ENCODE data around the gene CDCP1. TPM values are rescaled to one million over a fixed set of nuclear protein-coding genes. Genes with fewer than 3 reads are reported as not detected.
A peak's percentile ranks its signal among the peaks of the same experiment; 100 is the strongest.

CDCP1 gene
- total and polyA plus RNA-seq, 2 experiments from 2014 or later = 0.12 TPM; not detected in 1

GRCh38 chr3:45043728-45044299 is 102.4 kb downstream of the CDCP1 start:
- peak in 1 of 2 donors; percentile 80 for DNase-seq (ENCODE audit: low read depth in 1 of 2, low spot score in 1 of 2)
- Histone ChIP-seq H3K9me3 (ENCODE audit: low read depth) (no peaks in the 10 kb centered on the region), H3K4me3 (no peak overlapping the region), H3K27ac (no peak overlapping the region), H3K36me3 (no peaks in the 10 kb centered on the region), H3K4me1 (ENCODE audit: low read depth) (no peaks in the 10 kb centered on the region), H3K27me3 (peaks cover 20% of the 10 kb centered on the region)
- TF ChIP-seq CTCF (IDR thresholded peaks at IDR 0.05; ENCODE audit: low read depth, low read length) = peak; percentile 32

DNA sequence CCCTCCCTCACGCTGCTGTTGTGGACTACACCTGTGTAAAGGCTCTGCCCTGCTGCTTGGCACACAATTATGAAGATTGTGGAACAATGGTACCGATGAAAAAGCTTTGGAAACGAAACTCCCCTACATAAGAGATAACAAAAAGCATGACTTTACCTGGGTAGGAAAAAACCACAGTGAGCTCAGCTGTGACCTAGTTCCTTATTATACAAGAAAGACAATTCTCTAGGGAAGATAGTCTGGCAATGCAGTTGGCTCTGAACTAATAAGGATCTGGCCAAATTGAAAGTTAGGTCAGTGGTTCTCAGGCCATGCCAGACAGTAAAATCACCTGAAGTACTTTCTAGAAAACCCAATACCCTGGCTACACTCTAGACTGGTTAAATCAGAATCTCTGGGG is 104.0 kb downstream of the CDCP1 start:
- H3K4me1 ChIP-seq (ENCODE audit: low read depth) = no peaks in the 10 kb centered on the region
- TF ChIP-seq CTCF (IDR thresholded peaks at IDR 0.05; ENCODE audit: low read depth, low read length) = no peak
- DNase-seq (ENCODE audit: low read depth in 1 of 2, low spot score in 1 of 2) = no peak
- H3K27ac ChIP-seq = no peak overlapping the region
- peaks cover 10% of the 10 kb centered on the region for H3K27me3 ChIP-seq
- no peak overlapping the region for H3K4me3 ChIP-seq
- no peaks in the 10 kb centered on the region for H3K9me3 ChIP-seq (ENCODE audit: low read depth)
- no peaks in the 10 kb centered on the region for H3K36me3 ChIP-seq

GRCh38 chr3:45041666-45042065 is 104.5 kb downstream of the CDCP1 start:
- no peaks in the 10 kb centered on the region for H3K36me3 ChIP-seq
- H3K4me3 ChIP-seq = no peak overlapping the region
- no peak for TF ChIP-seq CTCF (IDR thresholded peaks at IDR 0.05; ENCODE audit: low read depth, low read length)
- no peak overlapping the region for H3K27ac ChIP-seq
- H3K4me1 ChIP-seq (ENCODE audit: low read depth) = peaks cover 3% of the 10 kb centered on the region
- H3K9me3 ChIP-seq (ENCODE audit: low read depth) = no peaks in the 10 kb centered on the region
- peaks cover 10% of the 10 kb centered on the region for H3K27me3 ChIP-seq
- DNase-seq (ENCODE audit: low read depth in 1 of 2, low spot score in 1 of 2) = no peak

DNA sequence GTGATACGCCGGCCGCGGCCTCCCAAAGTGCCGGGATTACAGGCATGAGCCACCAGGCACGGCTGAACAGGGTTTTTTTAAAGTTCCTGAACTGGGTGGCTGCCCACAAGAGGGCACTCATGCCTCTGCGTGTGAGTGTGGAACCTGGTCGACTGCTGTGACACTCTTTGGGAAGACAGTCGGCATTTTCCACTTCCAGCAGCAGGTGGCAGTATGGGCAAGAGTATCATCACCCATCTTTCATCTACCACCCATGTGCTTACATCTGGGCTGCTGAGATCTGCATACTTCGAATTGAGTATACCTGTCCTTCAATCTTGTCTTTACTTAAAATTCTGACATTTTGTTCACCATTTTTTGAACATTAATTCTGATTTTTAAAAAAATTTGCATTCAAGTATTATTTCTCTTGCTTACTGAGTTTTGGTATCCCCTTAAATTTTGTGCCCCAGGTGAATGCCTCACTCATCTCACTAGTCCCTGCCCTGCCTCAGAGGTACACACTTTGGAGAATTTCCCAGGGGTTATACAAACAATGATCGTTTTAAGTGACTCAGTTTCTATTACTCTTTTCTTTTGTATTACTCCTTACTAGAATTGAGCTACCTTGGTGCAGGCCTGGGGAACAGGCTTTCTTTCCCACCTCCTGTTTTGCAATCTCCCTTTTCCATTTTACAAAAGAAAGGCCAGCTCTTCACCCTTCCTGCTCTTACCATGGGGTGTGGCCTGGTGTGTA is 108.3 kb downstream of the CDCP1 start:
- DNase-seq (ENCODE audit: low read depth in 1 of 2, low spot score in 1 of 2) = peak; percentile 92 to 95
- no peaks in the 10 kb centered on the region for H3K36me3 ChIP-seq
- H3K4me3 ChIP-seq = no peak overlapping the region
- peak; percentile 88 for TF ChIP-seq CTCF (IDR thresholded peaks at IDR 0.05; ENCODE audit: low read depth, low read length)
- H3K27me3 ChIP-seq = peaks cover 38% of the 10 kb centered on the region
- H3K27ac ChIP-seq = no peak overlapping the region
- no peaks in the 10 kb centered on the region for H3K9me3 ChIP-seq (ENCODE audit: low read depth)
- peaks cover 11% of the 10 kb centered on the region for H3K4me1 ChIP-seq (ENCODE audit: low read depth)

DNA sequence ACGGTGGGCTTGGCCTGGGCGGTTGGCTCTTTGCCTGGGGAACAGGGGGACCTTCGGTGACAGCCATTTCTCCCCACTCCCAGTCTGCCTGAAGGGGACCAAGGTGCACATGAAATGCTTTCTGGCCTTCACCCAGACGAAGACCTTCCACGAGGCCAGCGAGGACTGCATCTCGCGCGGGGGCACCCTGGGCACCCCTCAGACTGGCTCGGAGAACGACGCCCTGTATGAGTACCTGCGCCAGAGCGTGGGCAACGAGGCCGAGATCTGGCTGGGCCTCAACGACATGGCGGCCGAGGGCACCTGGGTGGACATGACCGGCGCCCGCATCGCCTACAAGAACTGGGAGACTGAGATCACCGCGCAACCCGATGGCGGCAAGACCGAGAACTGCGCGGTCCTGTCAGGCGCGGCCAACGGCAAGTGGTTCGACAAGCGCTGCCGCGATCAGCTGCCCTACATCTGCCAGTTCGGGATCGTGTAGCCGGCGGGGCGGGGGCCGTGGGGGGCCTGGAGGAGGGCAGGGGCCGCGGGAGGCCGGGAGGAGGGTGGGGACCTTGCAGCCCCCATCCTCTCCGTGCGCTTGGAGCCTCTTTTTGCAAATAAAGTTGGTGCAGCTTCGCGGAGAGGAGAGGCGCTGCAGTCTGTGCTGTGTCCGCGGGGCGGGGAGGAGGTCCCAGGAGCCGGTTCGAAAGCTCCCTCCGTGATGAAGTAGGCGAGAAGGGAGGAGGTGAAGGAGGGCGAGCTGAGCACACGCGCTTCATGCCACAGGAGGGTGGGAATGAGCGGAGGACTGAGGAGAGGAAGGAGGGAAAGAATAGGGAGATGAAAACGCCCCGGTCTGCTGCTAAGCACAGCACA is 110.5 kb downstream of the CDCP1 start:
- DNase-seq (ENCODE audit: low read depth in 1 of 2, low spot score in 1 of 2) = peak; percentile 30 to 46
- no peak for TF ChIP-seq CTCF (IDR thresholded peaks at IDR 0.05; ENCODE audit: low read depth, low read length)
- H3K27ac ChIP-seq = no peak overlapping the region
- no peaks in the 10 kb centered on the region for H3K9me3 ChIP-seq (ENCODE audit: low read depth)
- H3K36me3 ChIP-seq = no peaks in the 10 kb centered on the region
- H3K4me3 ChIP-seq = peak overlapping the region; percentile 20
- peaks cover 11% of the 10 kb centered on the region for H3K4me1 ChIP-seq (ENCODE audit: low read depth)
- H3K27me3 ChIP-seq = peaks cover 44% of the 10 kb centered on the region
